SJSA1 (cell line): Measurements from ENCODE around the gene CKMT2. TPM values are rescaled to one million over a fixed set of nuclear protein-coding genes. Genes with fewer than 3 reads are reported as not detected.

ENCODE experiments used
- DNase-seq, 2 experiments: peaks; one replicate each; pipeline ENCODE4 v3.0.0-alpha.2; 2015 to 2020; ENCODE audit warnings: low spot score in 2 of 2, low read depth in 1 of 2
- H3K27ac ChIP-seq: fragments of 250-450 bp; sonication (Bioruptor Pico); 2 replicates; pipeline ENCODE4 v1.5.1; 2020; ENCODE audit warnings: mild to moderate bottlenecking, moderate library complexity
- H3K27me3 ChIP-seq: fragments of 250-450 bp; sonication (Bioruptor Pico); replicated peaks from 2 replicates; pipeline ENCODE4 v1.5.1; 2020; ENCODE audit warnings: mild to moderate bottlenecking, moderate library complexity
- H3K36me3 ChIP-seq: fragments of 250-450 bp; sonication (Bioruptor Pico); 2 replicates; pipeline ENCODE4 v1.5.1; 2020; ENCODE audit warnings: mild to moderate bottlenecking
- H3K4me1 ChIP-seq: fragments of 250-450 bp; sonication (Bioruptor Pico); replicated peaks from 2 replicates; pipeline ENCODE4 v1.6.1; 2021; ENCODE audit warnings: mild to moderate bottlenecking
- H3K4me3 ChIP-seq: fragments of 250-450 bp; sonication (Bioruptor Pico); 2 replicates; pipeline ENCODE4 v1.5.1; 2020; ENCODE audit warnings: mild to moderate bottlenecking
- H3K9me3 ChIP-seq: fragments of 250-450 bp; sonication (Bioruptor Pico); replicated peaks from 2 replicates; pipeline ENCODE4 v1.5.1; 2020; ENCODE audit warnings: mild to moderate bottlenecking
- total RNA-seq: library from RNA; depleted of rRNA; stranded (reverse); fragments of >200 nt; shearing (Covaris generic); gene quantifications from 2 replicates; pipeline ENCODE4 v1.2.3, GENCODE V29; 2014

CKMT2 gene
- total RNA-seq, 1 experiment from 2014 or later = not detected

- H3K4me3 ChIP-seq = no peak overlapping the region
- H3K9me3 ChIP-seq = no peaks in the 10 kb centered on the region
- H3K27me3 ChIP-seq = no peaks in the 10 kb centered on the region
- no peaks in the 10 kb centered on the region for H3K36me3 ChIP-seq
- no peak for DNase-seq
- H3K4me1 ChIP-seq = no peaks in the 10 kb centered on the region
- no peak overlapping the region for H3K27ac ChIP-seq
Observed at GRCh38 chr5:81205058-81205457, 28.1 kb upstream of the CKMT2 start.

GRCh38 chr5:81207009-81207408, 26.1 kb upstream of the CKMT2 start:
- no peak for DNase-seq
- no peak overlapping the region for H3K4me3 ChIP-seq
- H3K4me1 ChIP-seq = no peaks in the 10 kb centered on the region
- no peaks in the 10 kb centered on the region for H3K27me3 ChIP-seq
- H3K27ac ChIP-seq = no peak overlapping the region
- H3K36me3 ChIP-seq = no peaks in the 10 kb centered on the region
- H3K9me3 ChIP-seq = no peaks in the 10 kb centered on the region

DNA sequence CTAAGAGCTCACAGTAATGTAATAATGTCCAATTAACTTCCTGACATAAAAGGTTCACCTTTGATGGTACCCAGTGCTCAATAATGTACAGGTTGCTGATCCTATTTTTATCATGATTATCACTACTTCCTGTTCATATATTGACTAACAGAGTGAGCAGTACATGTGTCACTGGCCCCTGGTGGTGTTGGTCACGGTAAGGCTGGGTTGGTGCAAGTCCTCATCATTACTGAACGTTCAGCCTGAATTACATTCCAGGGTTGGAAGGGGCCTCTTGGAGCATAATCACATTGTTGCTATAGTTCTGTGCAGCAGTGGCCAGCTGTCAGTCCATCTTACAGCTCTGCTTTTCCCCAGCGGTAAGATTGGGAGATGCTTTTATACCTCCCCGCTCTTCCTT, 24.2 kb upstream of the CKMT2 start:
- no peak overlapping the region for H3K4me3 ChIP-seq
- no peaks in the 10 kb centered on the region for H3K36me3 ChIP-seq
- no peaks in the 10 kb centered on the region for H3K9me3 ChIP-seq
- no peak for DNase-seq
- no peak overlapping the region for H3K27ac ChIP-seq
- H3K4me1 ChIP-seq = no peaks in the 10 kb centered on the region
- no peaks in the 10 kb centered on the region for H3K27me3 ChIP-seq

- Histone ChIP-seq H3K4me1 (no peaks in the 10 kb centered on the region), H3K4me3 (no peak overlapping the region), H3K36me3 (no peaks in the 10 kb centered on the region), H3K9me3 (no peaks in the 10 kb centered on the region), H3K27me3 (no peaks in the 10 kb centered on the region), H3K27ac (no peak overlapping the region)
- no peak for DNase-seq
Observed at GRCh38 chr5:81209386-81209785, 23.7 kb upstream of the CKMT2 start.

DNA sequence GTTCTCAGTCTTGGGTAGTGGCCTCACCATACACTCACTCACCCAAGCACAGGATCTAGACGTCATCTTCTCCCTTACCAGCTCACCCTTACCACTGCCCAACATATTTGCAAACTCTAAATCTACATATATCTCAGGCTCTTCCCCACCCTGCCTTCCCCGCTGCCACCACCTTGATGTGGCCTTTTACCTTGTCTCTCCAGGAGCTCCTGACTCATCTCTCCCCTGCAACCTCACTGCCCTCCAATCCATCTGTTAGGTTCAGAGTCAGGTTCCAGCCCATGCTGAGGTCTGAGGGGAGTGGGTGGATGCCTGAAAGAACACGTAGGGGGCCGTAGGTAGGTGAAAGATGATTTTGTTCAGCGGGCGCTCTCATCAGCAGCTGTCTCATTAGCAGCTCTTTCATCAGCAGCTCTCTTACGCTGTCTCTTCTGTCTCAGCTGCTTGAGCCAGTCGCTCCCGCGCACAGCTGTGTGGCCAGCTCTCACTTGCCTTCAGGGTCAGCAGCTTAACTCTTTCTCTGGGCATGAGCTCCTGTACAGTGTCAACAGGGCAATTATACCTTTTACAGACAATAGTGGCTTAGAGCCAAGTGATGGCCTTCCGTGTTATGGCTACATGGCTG, 23.1 kb upstream of the CKMT2 start:
- H3K4me3 ChIP-seq = no peak overlapping the region
- H3K27me3 ChIP-seq = no peaks in the 10 kb centered on the region
- no peaks in the 10 kb centered on the region for H3K9me3 ChIP-seq
- H3K27ac ChIP-seq = no peak overlapping the region
- H3K4me1 ChIP-seq = no peaks in the 10 kb centered on the region
- H3K36me3 ChIP-seq = no peaks in the 10 kb centered on the region
- no peak for DNase-seq

- Histone ChIP-seq H3K4me1 (no peaks in the 10 kb centered on the region), H3K27me3 (no peaks in the 10 kb centered on the region), H3K27ac (no peak overlapping the region)
Observed at GRCh38 chr5:81212211-81212751, 20.8 kb upstream of the CKMT2 start.

DNA sequence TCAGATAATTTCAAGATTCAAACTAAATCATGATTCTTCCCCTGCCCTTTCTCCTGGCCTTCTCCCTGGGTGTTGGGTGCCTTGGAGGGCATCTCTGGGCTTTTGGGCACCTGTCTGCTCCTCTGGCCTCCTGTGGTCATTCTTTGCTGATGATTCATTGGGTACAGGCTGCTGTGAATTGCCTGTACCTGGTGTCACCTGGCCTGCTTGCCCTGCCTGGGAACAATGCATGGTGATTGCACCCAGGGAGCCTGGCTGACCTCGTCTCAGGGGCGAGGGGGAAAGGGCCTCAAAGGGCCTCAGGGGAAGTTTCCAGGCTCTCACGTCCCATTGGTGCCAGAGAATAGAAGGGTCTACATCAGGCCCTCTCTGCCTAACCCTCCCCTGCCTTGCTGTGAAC, 20.1 kb upstream of the CKMT2 start:
- Histone ChIP-seq H3K4me1 (no peaks in the 10 kb centered on the region), H3K9me3 (no peaks in the 10 kb centered on the region), H3K27me3 (no peaks in the 10 kb centered on the region), H3K4me3 (no peak overlapping the region), H3K36me3 (no peaks in the 10 kb centered on the region), H3K27ac (no peak overlapping the region)
- DNase-seq = no peak

More at GRCh38 chr5:81212211-81212751, 20.8 kb upstream of the CKMT2 start:
- DNase-seq = no peak
- no peaks in the 10 kb centered on the region for H3K9me3 ChIP-seq
- H3K4me3 ChIP-seq = no peak overlapping the region
- no peaks in the 10 kb centered on the region for H3K36me3 ChIP-seq

DNA sequence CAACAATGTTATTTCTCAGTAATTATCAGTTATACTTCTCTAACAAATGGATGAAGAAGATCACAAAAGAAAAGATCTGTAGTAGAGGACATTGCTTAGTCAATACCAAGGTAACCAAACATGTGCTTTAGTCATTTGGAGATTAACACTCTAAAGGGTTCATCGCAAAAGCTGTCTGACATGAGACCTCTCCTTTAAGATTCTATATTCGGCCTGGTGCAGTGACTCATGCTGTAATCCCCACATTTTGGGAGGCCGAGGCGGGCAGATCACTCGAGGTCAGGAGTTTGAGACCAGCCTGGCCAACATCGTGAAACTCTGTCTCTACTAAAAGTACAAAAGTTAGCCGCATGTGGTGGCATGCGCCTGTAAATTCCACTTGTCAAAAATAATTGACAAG, 18.3 kb upstream of the CKMT2 start:
- no peak for DNase-seq
- H3K4me3 ChIP-seq = no peak overlapping the region
- H3K27me3 ChIP-seq = no peaks in the 10 kb centered on the region
- no peaks in the 10 kb centered on the region for H3K9me3 ChIP-seq
- no peaks in the 10 kb centered on the region for H3K4me1 ChIP-seq
- no peak overlapping the region for H3K27ac ChIP-seq
- H3K36me3 ChIP-seq = no peaks in the 10 kb centered on the region

DNA sequence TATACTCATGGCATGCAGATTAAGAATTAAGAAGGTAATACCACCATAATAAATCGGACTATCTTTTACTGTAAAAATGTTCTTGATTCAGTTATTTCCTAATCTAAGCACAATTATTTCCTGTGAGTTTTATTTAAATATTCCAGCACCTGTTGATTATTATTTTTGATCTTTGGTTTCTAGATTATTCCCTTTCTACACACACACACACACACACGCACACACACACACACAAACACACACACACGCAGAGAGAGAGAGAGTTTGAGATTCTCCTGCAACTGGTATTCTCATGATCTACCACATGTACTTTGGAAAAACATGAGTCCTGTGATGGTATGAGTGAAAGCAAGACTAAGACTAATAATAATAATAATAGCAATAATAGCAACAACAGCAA, 17.0 kb upstream of the CKMT2 start:
- no peak overlapping the region for H3K4me3 ChIP-seq
- H3K27ac ChIP-seq = no peak overlapping the region
- H3K9me3 ChIP-seq = no peaks in the 10 kb centered on the region
- no peak for DNase-seq
- no peaks in the 10 kb centered on the region for H3K27me3 ChIP-seq
- H3K4me1 ChIP-seq = no peaks in the 10 kb centered on the region
- H3K36me3 ChIP-seq = no peaks in the 10 kb centered on the region

GRCh38 chr5:81219389-81219788, 13.7 kb upstream of the CKMT2 start:
- no peak overlapping the region for H3K27ac ChIP-seq
- H3K9me3 ChIP-seq = no peaks in the 10 kb centered on the region
- H3K4me3 ChIP-seq = no peak overlapping the region
- DNase-seq = no peak
- no peaks in the 10 kb centered on the region for H3K36me3 ChIP-seq
- no peaks in the 10 kb centered on the region for H3K4me1 ChIP-seq
- no peaks in the 10 kb centered on the region for H3K27me3 ChIP-seq

DNA sequence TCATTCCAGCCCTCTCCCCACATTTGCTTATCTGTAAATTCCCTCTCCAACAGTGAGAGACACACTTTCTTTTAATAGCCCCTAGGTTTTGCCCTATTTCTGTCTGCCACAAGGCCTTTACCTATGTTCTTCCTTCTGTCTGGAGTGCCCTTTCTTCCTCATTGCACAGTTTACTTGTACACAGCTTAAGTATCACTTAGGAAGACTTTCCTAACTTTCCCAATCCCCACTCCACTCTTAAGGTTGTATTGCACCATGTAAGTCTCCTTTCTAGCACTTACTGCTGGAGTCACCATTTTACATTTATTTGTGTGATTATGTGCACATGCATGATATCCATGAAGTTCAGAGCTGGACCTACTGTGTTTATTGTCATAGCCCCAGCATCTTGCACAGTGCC, 10.8 kb upstream of the CKMT2 start:
- Histone ChIP-seq H3K4me3 (no peak overlapping the region), H3K27ac (no peak overlapping the region), H3K4me1 (no peaks in the 10 kb centered on the region), H3K27me3 (no peaks in the 10 kb centered on the region), H3K9me3 (no peaks in the 10 kb centered on the region), H3K36me3 (no peaks in the 10 kb centered on the region)
- no peak for DNase-seq

DNA sequence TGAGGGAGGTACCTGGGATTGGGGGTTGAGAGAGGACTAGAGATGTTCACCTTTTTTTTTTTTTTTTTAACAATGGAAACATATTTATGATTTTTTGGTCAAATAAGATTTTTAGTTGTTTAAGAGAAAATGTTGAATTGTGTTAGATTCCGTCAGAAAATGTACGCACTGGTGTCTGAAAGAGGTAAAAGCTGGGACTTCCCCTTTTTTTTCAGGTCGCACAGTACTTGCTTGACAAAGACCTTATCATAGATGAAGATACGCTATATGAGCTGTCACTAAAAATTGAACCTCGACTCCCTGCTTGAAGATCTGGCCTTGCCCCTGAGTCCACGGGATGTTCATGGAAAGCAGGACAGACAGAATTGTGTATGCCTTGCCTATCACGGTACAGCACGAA, 7.7 kb upstream of the CKMT2 start:
- Histone ChIP-seq H3K27ac (no peak overlapping the region), H3K4me3 (no peak overlapping the region), H3K36me3 (no peaks in the 10 kb centered on the region), H3K9me3 (no peaks in the 10 kb centered on the region), H3K27me3 (no peaks in the 10 kb centered on the region), H3K4me1 (no peaks in the 10 kb centered on the region)
- no peak for DNase-seq

- Histone ChIP-seq H3K4me1 (no peaks in the 10 kb centered on the region), H3K4me3 (no peak overlapping the region), H3K36me3 (no peaks in the 10 kb centered on the region), H3K27ac (no peak overlapping the region), H3K9me3 (no peaks in the 10 kb centered on the region), H3K27me3 (no peaks in the 10 kb centered on the region)
- no peak for DNase-seq
Observed at GRCh38 chr5:81226286-81226685, 6.8 kb upstream of the CKMT2 start.

DNA sequence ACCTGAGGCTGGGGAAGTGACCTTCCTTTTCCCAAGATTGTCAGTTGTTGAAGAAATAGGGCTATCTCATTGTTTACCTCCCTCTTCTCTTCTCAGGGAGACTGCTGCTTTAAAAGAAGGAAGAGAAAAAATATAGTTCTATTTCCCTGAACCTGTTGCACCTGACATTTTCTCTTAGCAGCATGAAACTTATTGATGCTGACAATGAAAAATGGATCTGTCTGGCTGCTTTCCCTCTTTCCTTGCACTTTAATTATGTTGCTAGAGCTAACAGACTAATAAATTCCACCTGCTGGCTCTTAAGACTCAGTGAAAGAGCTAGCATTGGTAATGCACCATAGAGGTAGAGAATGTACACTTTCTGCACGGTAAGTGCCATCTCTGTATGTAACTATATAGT, 6.2 kb upstream of the CKMT2 start:
- DNase-seq = no peak
- Histone ChIP-seq H3K27ac (no peak overlapping the region), H3K9me3 (no peaks in the 10 kb centered on the region), H3K4me1 (no peaks in the 10 kb centered on the region), H3K27me3 (no peaks in the 10 kb centered on the region), H3K36me3 (no peaks in the 10 kb centered on the region), H3K4me3 (no peak overlapping the region)

DNA sequence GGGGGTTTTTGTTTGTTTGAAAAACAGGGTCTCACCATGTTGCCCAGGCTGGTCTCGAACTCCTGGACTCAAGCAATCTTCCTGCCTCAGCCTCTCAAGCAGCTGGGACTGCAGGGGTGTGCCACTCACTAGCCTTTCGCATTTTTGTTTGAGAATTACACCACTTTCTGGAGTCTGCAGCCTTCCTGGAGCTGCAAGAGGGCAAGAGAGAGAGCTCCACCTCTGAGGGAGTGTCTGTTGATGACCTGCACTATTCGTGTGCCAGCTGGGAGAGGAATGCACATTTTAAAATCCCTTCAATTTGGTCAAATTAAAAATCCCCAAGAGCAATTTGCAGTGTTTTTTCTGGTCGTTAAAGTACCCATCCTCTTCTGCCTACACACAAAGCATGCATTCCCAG, 5.0 kb upstream of the CKMT2 start:
- no peaks in the 10 kb centered on the region for H3K4me1 ChIP-seq
- DNase-seq = no peak
- no peaks in the 10 kb centered on the region for H3K36me3 ChIP-seq
- no peaks in the 10 kb centered on the region for H3K9me3 ChIP-seq
- H3K4me3 ChIP-seq = no peak overlapping the region
- no peaks in the 10 kb centered on the region for H3K27me3 ChIP-seq
- no peak overlapping the region for H3K27ac ChIP-seq
